ENCODE measurements around the gene ZNF117.
"Not testable (repeated sequence)": the region's sequence is repeated elsewhere in the genome, so short reads cannot be mapped to it uniquely, and the experiment has no call there.

ZNF117 gene

GRCh38 chr7:64990936-64991335, at the start of gene ZNF117:
ZNF117 (minus strand) TSS chr7:64991036.
- DNase-seq (ENCODE audit: low spot score): no peak

DNA sequence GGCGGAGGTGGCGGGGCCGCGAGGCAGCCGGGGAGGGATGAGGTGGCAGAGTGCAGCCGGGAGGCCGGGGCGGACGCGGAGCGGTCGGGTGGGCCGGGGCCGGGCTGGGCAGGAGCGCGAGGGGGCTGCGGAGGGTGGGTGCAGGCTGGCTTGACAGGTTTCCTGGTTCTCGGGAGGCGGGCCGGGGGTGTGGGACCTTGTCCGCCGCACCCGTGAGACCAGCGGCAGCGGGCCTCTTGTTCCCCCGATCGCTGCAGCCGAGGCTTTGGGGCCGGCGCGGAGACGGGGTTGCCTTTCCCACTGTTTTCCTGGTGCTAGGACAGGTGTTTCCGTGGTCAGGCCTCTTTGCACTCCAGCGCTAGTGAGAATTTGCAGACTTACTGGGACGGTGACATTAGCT, 47.9 kb upstream of the ZNF117 start:
- DNase-seq (ENCODE audit: low spot score): peak; percentile 7

DNA sequence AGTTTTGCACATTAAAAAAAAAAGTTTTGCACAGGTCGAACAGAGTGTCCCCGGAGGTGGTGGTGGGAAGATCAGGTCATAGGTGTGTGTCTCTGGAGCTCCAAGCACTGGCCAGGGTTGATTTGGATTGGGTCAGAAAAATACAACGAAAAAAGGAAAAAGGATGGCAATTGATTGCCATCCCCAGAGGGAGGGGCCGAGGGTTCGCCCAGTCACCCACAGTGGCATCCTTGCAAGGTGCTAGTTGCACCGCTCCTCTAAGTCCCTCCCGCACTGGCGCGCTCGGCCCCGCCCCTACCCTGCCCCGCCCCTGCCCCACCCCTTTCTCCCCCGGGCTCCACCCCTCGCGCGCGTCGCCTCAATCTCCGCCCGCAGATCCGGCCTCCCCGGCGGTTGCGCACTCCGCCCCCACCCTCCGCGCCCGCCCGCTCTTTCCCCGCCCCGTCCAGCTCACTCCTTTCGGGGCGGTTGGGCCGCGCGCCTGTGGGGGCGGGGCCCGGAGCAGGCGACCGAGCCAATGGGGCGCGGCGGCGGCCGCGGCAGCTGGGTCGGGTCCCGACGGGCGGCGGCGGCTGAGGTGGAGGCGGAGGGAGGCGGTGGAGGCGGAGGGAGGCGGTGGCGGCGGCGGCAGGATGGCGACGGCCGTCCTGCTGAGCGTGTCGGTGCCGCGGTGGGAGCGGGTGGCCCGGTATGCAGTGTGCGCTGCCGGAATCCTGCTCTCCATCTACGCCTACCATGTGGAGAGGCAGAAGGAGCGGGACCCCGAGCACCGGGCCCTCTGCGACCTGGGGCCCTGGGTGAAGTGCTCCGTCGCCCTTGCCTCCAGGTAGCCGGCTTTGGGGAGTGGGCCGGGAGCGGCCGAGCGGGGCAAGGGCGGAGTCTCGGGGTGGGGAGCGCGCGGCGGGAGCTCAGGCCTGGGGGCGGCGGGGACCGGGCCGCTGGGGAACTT, 47.2 kb upstream of the ZNF117 start:
- DNase-seq (ENCODE audit: low spot score): peak; percentile 95

DNA sequence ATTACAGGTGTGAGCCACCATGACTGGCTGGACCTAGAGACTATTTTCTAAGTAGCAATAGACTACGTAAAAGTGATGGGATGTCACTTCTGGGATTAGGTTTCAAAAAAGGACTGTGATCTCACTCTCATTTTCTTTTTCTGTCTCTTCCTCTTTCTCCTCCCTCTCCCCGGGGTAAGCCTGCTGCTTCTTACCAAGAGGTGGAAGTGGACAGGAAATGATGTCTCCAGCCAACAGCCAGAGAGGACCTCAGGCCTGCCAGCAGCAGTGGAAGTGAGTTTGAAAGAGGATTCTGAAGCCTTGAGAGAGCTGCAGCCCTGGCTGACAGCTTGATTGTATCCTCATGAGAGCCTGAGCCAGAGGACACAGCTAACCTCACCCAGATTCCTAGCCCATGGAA, 45.7 kb upstream of the ZNF117 start:
- DNase-seq (ENCODE audit: low spot score): not testable (repeated sequence)

DNA sequence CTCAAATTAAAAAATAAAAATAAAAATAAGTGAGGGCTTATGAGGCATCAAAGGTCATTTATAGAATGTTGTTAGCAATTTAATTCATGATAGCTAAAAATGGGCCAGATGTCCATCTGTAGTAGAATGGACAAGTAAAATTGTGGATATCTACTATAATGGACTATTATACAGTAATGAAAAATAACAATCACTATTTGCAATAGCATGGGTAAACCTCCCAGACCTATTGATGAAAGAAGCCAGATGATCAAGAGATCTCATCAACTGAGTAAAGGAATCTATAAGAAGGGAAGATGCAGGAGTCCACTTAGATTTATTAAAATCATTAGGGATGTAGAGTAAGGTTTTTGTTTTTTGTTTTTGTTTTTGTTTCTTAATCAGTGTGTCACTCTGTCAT, 44.6 kb upstream of the ZNF117 start:
- DNase-seq (ENCODE audit: low spot score): not testable (repeated sequence)

DNA sequence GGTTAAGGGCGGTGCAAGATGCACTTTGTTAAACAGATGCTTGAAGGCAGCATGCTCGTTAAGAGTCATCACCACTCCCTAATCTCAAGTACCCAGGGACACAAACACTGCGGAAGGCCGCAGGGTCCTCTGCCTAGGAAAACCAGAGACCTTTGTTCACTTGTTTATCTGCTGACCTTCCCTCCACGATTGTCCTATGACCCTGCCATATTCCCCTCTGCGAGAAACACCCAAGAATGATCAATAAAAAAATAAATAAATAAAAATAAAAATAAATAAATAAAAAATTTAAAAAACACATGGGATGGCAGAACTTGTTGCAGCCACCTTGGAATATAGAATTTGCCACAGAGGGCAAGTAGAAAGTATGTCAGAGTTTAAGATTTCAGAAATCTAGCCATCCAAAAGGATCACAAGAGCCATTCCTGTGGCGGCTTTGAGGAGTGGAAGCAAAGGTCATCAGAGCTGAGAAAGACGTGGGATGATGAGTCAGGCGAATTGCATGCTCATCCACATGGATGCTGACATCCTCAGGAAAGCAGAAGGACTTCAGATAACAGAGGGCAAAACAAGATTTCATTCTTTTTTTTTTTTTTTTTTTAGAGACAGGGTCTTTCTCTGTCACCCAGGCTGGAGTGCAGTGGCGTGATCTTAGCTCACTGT, 43.4 kb upstream of the ZNF117 start:
- peak; percentile 21 for DNase-seq (ENCODE audit: low spot score)

- not testable (repeated sequence) for DNase-seq (ENCODE audit: low spot score)
Measured at GRCh38 chr7:65033391-65033790, 42.6 kb upstream of the ZNF117 start.

GRCh38 chr7:65025023-65025422, 34.2 kb upstream of the ZNF117 start:
- not testable (repeated sequence) for DNase-seq (ENCODE audit: low spot score)

DNA sequence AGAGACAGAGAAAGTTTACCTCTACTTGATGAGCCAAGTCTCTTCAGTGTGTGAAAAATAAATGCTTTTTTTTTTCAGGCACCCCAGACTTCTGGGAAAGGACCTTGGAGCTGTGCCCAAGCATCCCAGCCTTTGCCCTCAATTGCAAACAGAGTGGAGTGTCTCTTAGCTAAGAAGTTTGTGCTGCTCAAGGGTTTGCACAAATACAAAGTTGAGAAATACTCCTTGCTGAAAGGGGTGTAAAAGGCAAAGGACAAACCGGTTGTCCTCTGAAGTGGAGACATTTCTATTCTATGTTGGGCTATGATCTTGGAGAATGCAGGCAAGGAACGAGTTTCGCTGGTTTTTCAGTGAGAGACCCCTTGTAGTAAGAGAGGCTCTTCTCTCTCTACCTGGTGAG, 30.1 kb upstream of the ZNF117 start:
- DNase-seq (ENCODE audit: low spot score): not testable (repeated sequence)

GRCh38 chr7:65009881-65010280, 19.0 kb upstream of the ZNF117 start:
- not testable (repeated sequence) for DNase-seq (ENCODE audit: low spot score)

- not testable (repeated sequence) for DNase-seq (ENCODE audit: low spot score)
Measured at GRCh38 chr7:65009394-65009793, 18.6 kb upstream of the ZNF117 start.

DNA sequence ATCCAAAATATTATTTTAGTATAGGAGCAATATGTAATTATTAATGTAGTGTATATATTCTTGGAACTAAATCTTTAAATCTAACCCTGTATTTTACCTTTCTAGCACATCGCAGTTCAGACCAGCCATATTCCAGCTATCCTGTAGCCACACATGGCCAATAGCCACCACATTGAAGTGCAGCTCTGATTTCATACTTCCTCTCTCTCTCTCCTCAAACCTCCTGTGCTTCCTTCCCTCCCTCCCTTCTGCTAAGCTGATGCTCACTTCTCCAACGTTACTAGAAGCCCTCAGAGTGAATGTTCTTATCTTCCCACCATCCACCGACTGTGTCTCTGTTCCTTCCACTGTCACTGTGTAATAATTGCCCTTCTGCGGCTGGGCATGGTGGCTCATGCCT, 16.2 kb upstream of the ZNF117 start:
- DNase-seq (ENCODE audit: low spot score): not testable (repeated sequence)

DNA sequence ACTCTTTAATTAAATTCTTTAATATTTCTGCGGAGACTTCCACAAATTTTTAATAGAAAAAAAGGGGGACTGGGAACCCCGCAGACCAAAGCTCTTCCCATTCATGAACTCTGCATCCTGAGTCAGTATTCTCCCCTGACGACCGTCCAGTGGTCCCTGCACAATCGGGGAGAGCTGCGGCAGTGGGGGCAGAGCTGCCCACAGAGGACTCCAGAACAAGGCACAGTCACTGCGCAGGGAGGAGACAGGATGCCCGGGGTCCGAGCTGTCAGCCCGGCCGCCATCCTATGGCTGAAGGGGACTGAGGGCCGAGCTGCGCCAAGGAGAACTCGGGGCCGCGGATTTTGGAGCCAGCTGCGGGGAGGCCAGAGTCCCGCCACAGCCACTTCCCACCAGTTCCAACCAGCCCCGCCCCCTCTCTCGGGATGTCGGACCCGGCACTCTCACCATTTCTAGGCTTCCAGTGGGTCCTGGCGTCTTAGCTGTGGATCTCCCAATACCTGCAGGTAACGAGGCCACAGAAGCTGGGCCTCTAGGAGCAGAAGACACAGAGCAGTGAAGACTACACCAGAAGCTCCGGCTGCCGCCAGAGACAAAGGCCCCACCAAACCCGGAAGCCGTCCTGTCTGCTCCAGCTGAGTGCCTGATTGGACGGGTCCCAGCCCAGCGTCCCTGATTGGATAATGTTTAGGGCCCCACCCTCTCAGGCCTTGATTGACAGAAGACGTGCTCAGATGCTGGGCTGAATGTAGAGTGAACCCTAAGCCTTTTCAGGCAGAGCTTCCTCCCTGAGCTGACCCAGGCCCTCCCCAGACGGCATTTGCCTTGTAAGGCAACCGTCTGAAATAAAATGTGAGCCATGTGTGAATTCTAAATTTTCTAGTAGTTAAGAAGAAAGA, 15.5 kb upstream of the ZNF117 start, which contains the start of gene ERV3-1:
Gene ERV3-1, minus strand, starts transcription at position 594 of the 899 bp plus-strand sequence. CDS start 13,661 bp downstream, outside the sequence.
- peak; percentile 92 for DNase-seq (ENCODE audit: low spot score)

DNA sequence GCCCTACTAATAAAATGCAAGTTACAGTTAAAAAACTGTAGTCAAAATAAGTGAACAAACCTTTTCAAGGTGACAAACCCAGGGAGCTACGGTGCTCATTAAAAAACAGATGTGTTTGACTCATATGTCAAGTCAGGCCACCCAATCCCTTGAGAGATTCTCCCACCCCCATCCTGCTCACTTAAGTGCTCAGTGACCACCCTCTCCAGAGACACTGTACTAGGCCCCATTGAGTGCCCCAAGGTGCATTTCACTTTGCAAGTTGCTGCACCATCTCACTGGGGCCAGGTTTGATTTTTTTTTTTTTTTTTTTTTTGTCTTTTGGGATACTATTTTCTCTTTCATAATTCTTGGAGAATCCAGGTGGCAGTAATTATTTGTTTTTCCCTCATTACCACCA, 13.7 kb upstream of the ZNF117 start:
- no peak for DNase-seq (ENCODE audit: low spot score)

DNA sequence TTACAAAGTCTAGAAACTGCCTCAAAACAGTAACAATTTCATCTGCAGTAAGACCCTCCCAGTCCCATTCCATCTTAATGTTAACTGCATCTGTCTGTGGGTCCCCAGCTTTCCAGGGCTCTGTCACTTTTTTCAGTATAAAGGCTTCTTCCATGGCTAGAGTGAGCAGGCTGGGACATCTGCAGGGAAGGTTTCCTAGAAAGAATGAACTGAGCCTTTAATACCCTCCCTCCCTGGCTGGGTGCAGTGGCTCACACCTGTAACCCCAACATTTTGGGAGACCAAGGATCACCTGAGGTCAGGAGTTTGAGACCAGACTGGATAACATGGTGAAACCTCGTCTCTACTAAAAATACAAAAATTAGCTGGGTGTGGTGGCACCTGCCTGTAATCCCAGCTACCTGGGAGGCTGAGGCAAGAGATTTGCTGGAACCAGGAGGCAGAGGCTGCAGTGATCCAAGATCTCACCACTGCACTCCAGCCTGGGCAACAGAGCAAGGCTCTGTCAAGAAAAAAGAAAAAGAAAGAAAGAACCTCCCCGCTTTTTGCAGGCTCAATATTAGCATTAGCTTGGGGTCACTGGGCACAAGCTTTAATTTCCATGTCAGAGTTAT, 12.2 kb upstream of the ZNF117 start:
- no peak for DNase-seq (ENCODE audit: low spot score)

DNA sequence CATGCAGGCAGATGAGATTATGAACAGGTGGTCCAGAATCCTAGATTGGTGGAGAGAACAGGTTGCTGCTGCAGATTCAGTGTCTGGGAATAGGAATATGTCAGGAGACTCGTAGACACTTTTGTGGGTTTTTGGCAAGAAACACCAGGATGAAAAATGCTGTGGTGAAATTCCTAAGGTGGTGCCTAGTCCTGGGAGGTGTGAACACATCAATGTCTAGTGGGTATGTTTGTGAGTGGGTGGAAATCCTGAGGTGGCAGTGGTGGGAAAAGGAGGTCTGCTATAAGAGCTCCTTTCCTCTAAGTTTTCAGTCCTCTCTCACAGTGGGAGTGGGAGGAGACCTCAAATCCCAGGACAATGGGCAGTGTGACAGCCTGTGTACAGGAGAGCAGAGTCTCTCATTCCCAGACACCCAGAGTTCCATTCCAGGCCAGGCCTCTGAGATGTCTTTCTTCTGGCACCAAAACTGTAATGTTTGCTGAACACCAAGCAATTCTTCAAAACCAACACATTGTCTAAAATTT, 10.5 kb upstream of the ZNF117 start:
- no peak for DNase-seq (ENCODE audit: low spot score)

- no peak for DNase-seq (ENCODE audit: low spot score)
Measured at GRCh38 chr7:64999165-65000004, 8.5 kb upstream of the ZNF117 start.

DNA sequence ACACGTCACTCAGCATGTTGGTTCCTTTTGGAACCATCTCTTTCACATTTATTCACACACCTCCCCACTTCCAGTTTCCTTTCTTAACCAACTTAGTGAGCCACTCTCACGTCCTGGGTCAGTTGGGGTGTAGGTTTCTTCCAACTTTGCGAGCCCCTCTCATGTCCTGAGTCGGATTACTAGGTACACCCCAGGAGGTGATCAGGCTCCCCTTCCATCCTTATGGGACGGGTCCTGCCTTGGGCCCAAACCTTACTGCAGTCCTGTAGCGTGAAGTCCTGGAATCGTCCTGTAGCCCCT, 8.0 kb upstream of the ZNF117 start:
- DNase-seq (ENCODE audit: low spot score): no peak

- no peak for DNase-seq (ENCODE audit: low spot score)
Measured at GRCh38 chr7:64997927-64998391, 7.1 kb upstream of the ZNF117 start.

DNA sequence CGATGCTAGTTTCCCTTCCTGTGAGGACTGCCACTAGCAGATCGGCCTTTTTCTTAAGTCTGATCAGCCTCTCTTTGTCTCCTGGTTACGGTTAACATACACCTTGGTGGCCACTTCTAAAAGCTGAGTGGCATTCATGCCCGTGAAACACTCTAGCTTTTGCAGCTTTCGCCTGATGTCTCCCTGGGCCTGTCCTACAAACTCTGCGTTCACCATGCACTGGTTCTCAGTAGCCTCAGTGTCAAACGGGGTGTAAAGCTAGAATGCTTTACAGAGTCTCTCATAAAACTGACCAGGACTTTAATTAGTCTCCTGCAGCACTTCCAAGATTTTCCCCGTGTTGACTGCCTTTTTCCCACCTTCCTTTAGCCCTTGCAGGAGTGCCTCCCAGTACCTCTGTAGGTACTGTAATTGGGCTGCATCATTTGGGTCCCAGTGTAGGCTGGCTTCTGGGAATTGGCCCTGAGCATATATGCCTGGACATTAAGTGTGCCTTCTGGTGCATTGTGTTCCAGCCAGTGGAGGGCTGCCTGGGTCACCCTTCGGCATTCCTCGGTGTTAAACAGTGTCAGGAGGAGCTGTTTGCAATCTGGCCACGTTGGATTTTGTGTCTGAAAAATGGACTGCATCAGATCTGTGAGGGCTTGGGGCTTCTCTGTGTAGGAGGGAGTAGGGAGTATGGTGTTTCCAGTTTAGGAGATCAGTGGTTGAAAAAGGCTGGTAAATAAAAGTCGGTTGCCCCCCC, 6.5 kb upstream of the ZNF117 start:
- no peak for DNase-seq (ENCODE audit: low spot score)
